HepG2 (cell line): ENCODE data around the gene SSBP2. TPM values are rescaled to one million over a fixed set of nuclear protein-coding genes. Genes with fewer than 3 reads are reported as not detected.

Experiments
- BORCS8-MEF2B ChIP-seq: sonication (generic); formaldehyde crosslinking; IDR thresholded peaks from 2 replicates; pipeline ENCODE4 v1.8.0; 2022; ENCODE audit warnings: mild to moderate bottlenecking, missing genetic modification reagents
- CTCF ChIP-seq: sonication (generic); formaldehyde crosslinking; IDR thresholded peaks from 2 replicates; pipeline ENCODE4 v1.5.0; 2020; ENCODE audit warnings: mild to moderate bottlenecking, missing genetic modification reagents, moderate library complexity
- DMTF1 ChIP-seq: sonication (generic); formaldehyde crosslinking; IDR thresholded peaks from 2 replicates; pipeline ENCODE4 v1.4.0; 2020; ENCODE audit warnings: mild to moderate bottlenecking, missing genetic modification reagents
- HNF4A ChIP-seq: sonication (generic); formaldehyde crosslinking; IDR thresholded peaks from 2 replicates; pipeline ENCODE4 v1.4.0; 2020; ENCODE audit warnings: missing genetic modification reagents
- MYC ChIP-seq: sonication (generic); formaldehyde crosslinking; IDR thresholded peaks from 2 replicates; pipeline ENCODE4 v1.9.0; 2021; ENCODE audit warnings: missing genetic modification reagents, borderline replicate concordance
- SIX4 ChIP-seq: sonication (generic); formaldehyde crosslinking; IDR thresholded peaks from 2 replicates; pipeline ENCODE4 v1.4.0; 2020; ENCODE audit warnings: missing genetic modification reagents
- UBTF ChIP-seq: sonication (generic); formaldehyde crosslinking; IDR thresholded peaks from 2 replicates; pipeline ENCODE4 v1.4.0; 2020; ENCODE audit warnings: mild to moderate bottlenecking, missing genetic modification reagents
- ZMYM3 ChIP-seq: sonication (generic); formaldehyde crosslinking; IDR thresholded peaks from 2 replicates; pipeline ENCODE4 v1.5.1; 2020; ENCODE audit warnings: mild to moderate bottlenecking, missing genetic modification reagents
- ZNF296 ChIP-seq: sonication (generic); formaldehyde crosslinking; conservative IDR thresholded peaks from 2 replicates; pipeline ENCODE4 v1.5.0; 2020; ENCODE audit warnings: mild to moderate bottlenecking, missing genetic modification reagents
- ZNF431 ChIP-seq: sonication (generic); formaldehyde crosslinking; IDR thresholded peaks from 2 replicates; pipeline ENCODE4 v1.9.0; 2022; ENCODE audit warnings: missing genetic modification reagents, low read depth, mild to moderate bottlenecking, borderline replicate concordance
- ZNF503 ChIP-seq: sonication (generic); formaldehyde crosslinking; IDR thresholded peaks from 2 replicates; pipeline ENCODE4 v1.4.0; 2020; ENCODE audit warnings: missing genetic modification reagents
- ZNF512 ChIP-seq: sonication (generic); formaldehyde crosslinking; IDR thresholded peaks from 2 replicates; pipeline ENCODE4 v1.4.0; 2020; ENCODE audit warnings: mild to moderate bottlenecking, missing genetic modification reagents
- ZNF572 ChIP-seq: sonication (generic); formaldehyde crosslinking; IDR thresholded peaks from 2 replicates; pipeline ENCODE4 v1.5.1; 2020; ENCODE audit warnings: mild to moderate bottlenecking, missing genetic modification reagents
- ZSCAN5A ChIP-seq: sonication (generic); formaldehyde crosslinking; IDR thresholded peaks from 2 replicates; pipeline ENCODE4 v1.8.0; 2022; ENCODE audit warnings: mild to moderate bottlenecking, missing genetic modification reagents, borderline replicate concordance
- polyA plus RNA-seq, 8 experiments: library from polyadenylated mRNA; depleted of rRNA in 3 of 8; stranded (reverse) in 7 of 8; unstranded in 1 of 8; fragments of >200 nt; fragmentation: Illumina TruSeq in 4 of 8; extraction: Trizol in 4 of 8; gene quantifications; 2 replicates each; pipeline versions ENCODE4 v1.2.1 to v1.2.3, GENCODE V29; 2011 to 2016; ENCODE audit warnings: low read depth in 4 of 8, missing spikeins in 1 of 8, mixed read lengths in 1 of 8; ENCODE audit not compliant: insufficient read depth in 1 of 8
- total RNA-seq, 5 experiments: library from RNA; depleted of rRNA; stranded (reverse); fragments of >200 nt; fragmentation: Illumina TruSeq; extraction: Trizol; gene quantifications; 2 replicates each; pipeline ENCODE4 v1.2.3, GENCODE V29; 2016; ENCODE audit warnings: low read depth in 1 of 5

The SSBP2 gene
- total and polyA plus RNA-seq, 2 of the 13 experiments (the other 11 are each of a cell fraction or from before 2014, with no cell fraction given), result 0.16 TPM; not detected in 1

- TF ChIP-seq DMTF1 (CRISPR knock-in tag), result no peak
- no peak for TF ChIP-seq BORCS8-MEF2B (CRISPR knock-in tag)
- peak; percentile 90 for TF ChIP-seq ZMYM3 (CRISPR knock-in tag)
- TF ChIP-seq UBTF (CRISPR knock-in tag), result no peak
- no peak for TF ChIP-seq ZSCAN5A
- TF ChIP-seq ZNF431 (CRISPR knock-in tag), result no peak
- no peak for TF ChIP-seq ZNF296 (CRISPR knock-in tag)
- no peak for TF ChIP-seq MYC (CRISPR knock-in tag)
- 0 out of 2 replicates have a peak, but pooled peaks have one; percentile 17 for TF ChIP-seq SIX4
- TF ChIP-seq ZNF572 (CRISPR knock-in tag), result no peak
- TF ChIP-seq ZNF512 (CRISPR knock-in tag), result no peak
- peak; percentile 68 for TF ChIP-seq HNF4A
- peak; percentile 96 for TF ChIP-seq ZNF503 (CRISPR knock-in tag)
- no peak for TF ChIP-seq CTCF (CRISPR knock-in tag)
Observed at GRCh38 chr5:81371354-81371876, 379.5 kb downstream of the SSBP2 start (continued).
